GM12892 (cell line): ENCODE results near the gene SPOCK2.

Experiments
- POLR2A ChIP-seq: IDR thresholded peaks from 2 replicates; pipeline ENCODE4 v1.6.1; 2011; ENCODE audit warnings: low read depth, low read length, control low read depth
- POLR2AphosphoS5 ChIP-seq: IDR thresholded peaks from 2 replicates; pipeline ENCODE4 v1.6.1; 2011; ENCODE audit warnings: low read depth, low read length, control low read depth

- no peak for TF ChIP-seq POLR2AphosphoS5
- TF ChIP-seq POLR2A = no peak
These were observed 10.9 kb downstream of the SPOCK2 start for GRCh38 chr10:72077275-72077990.
